ENCODE measurements around the gene SEPHS2.

- TF ChIP-seq POLR2A (IDR thresholded peaks at IDR 0.05; ENCODE audit: low read depth) (no peak), CTCF (IDR thresholded peaks at IDR 0.05) (no peak), EP300 (IDR thresholded peaks at IDR 0.05) (no peak)
Observed at GRCh38 chr16:30481381-30481780, 35.7 kb upstream of the SEPHS2 start.
